A549 (cell line): ENCODE data around the gene FASTKD3.

Source experiments
- BHLHE40 ChIP-seq: IDR thresholded peaks from 2 replicates; pipeline ENCODE4 v1.6.1; 2012; ENCODE audit warnings: low read depth, low read length, inconsistent platforms
- CBX8 ChIP-seq: fragments of 200-600 bp; sonication (generic); IDR thresholded peaks from 2 replicates; pipeline ENCODE4 v1.6.1; 2016
- FOSB ChIP-seq: fragments of 250-450 bp; sonication (Bioruptor Pico); IDR thresholded peaks from 2 replicates; pipeline ENCODE4 v1.5.0; 2020; ENCODE audit warnings: mild to moderate bottlenecking, moderate library complexity
- GATA3 ChIP-seq: IDR thresholded peaks from 2 replicates; pipeline ENCODE4 v1.6.1; 2012; ENCODE audit warnings: borderline replicate concordance
- HDAC2 ChIP-seq: fragments of 200-600 bp; sonication (generic); IDR thresholded peaks from 2 replicates; pipeline ENCODE4 v1.6.1; 2016
- KDM1A ChIP-seq: fragments of 200-600 bp; sonication (generic); IDR thresholded peaks from 2 replicates; pipeline ENCODE4 v1.6.1; 2016; ENCODE audit warnings: low read depth, mild to moderate bottlenecking
- MAFK ChIP-seq: fragments of 450-650 bp; IDR thresholded peaks from 2 replicates; pipeline ENCODE4 v1.6.1; 2014; ENCODE audit not compliant: partially characterized antibody
- RFX5 ChIP-seq: fragments of 450-650 bp; IDR thresholded peaks from 2 replicates; pipeline ENCODE4 v1.7.1; 2014; ENCODE audit warnings: antibody characterized with exemption, mild to moderate bottlenecking, moderate library complexity
- ZC3H11A ChIP-seq: fragments of 450-650 bp; IDR thresholded peaks from 2 replicates; pipeline ENCODE4 v1.6.1; 2014; ENCODE audit warnings: antibody characterized with exemption, mild to moderate bottlenecking
- TF ChIP-seq, protein P1 (sequence below): fragments of >200 bp; sonication (Bioruptor Twin); formaldehyde crosslinking; IDR thresholded peaks from 3 replicates; pipeline ENCODE4 v1.5.1; 2016
- TF ChIP-seq, protein P2 (sequence below): fragments of 450-650 bp; IDR thresholded peaks from 2 replicates; pipeline ENCODE4 v1.6.1; 2014; ENCODE audit warnings: antibody characterized with exemption
- TF ChIP-seq, protein P3 (sequence below): fragments of 250-450 bp; sonication (Bioruptor Pico); IDR thresholded peaks from 2 replicates; pipeline ENCODE4 v1.5.0; 2021; ENCODE audit warnings: mild to moderate bottlenecking, moderate library complexity, borderline replicate concordance
- TF ChIP-seq, protein P4 (sequence below): fragments of 150-350 bp; IDR thresholded peaks from 2 replicates; pipeline ENCODE4 v1.6.1; 2014; ENCODE audit warnings: low read depth, mild to moderate bottlenecking, low read length

- TF ChIP-seq, protein P1, sequence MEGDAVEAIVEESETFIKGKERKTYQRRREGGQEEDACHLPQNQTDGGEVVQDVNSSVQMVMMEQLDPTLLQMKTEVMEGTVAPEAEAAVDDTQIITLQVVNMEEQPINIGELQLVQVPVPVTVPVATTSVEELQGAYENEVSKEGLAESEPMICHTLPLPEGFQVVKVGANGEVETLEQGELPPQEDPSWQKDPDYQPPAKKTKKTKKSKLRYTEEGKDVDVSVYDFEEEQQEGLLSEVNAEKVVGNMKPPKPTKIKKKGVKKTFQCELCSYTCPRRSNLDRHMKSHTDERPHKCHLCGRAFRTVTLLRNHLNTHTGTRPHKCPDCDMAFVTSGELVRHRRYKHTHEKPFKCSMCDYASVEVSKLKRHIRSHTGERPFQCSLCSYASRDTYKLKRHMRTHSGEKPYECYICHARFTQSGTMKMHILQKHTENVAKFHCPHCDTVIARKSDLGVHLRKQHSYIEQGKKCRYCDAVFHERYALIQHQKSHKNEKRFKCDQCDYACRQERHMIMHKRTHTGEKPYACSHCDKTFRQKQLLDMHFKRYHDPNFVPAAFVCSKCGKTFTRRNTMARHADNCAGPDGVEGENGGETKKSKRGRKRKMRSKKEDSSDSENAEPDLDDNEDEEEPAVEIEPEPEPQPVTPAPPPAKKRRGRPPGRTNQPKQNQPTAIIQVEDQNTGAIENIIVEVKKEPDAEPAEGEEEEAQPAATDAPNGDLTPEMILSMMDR, result no peak
- TF ChIP-seq ZC3H11A (no peak), GATA3 (no peak), FOSB (CRISPR knock-in tag) (no peak), RFX5 (no peak), MAFK (no peak), KDM1A (no peak), BHLHE40 (no peak), CBX8 (no peak), HDAC2 (no peak)
- TF ChIP-seq, protein P2, sequence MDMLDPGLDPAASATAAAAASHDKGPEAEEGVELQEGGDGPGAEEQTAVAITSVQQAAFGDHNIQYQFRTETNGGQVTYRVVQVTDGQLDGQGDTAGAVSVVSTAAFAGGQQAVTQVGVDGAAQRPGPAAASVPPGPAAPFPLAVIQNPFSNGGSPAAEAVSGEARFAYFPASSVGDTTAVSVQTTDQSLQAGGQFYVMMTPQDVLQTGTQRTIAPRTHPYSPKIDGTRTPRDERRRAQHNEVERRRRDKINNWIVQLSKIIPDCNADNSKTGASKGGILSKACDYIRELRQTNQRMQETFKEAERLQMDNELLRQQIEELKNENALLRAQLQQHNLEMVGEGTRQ, result no peak
- TF ChIP-seq, protein P3, sequence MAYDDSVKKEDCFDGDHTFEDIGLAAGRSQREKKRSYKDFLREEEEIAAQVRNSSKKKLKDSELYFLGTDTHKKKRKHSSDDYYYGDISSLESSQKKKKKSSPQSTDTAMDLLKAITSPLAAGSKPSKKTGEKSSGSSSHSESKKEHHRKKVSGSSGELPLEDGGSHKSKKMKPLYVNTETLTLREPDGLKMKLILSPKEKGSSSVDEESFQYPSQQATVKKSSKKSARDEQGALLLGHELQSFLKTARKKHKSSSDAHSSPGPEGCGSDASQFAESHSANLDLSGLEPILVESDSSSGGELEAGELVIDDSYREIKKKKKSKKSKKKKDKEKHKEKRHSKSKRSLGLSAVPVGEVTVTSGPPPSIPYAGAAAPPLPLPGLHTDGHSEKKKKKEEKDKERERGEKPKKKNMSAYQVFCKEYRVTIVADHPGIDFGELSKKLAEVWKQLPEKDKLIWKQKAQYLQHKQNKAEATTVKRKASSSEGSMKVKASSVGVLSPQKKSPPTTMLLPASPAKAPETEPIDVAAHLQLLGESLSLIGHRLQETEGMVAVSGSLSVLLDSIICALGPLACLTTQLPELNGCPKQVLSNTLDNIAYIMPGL (CRISPR knock-in tag), result no peak
- TF ChIP-seq, protein P4, sequence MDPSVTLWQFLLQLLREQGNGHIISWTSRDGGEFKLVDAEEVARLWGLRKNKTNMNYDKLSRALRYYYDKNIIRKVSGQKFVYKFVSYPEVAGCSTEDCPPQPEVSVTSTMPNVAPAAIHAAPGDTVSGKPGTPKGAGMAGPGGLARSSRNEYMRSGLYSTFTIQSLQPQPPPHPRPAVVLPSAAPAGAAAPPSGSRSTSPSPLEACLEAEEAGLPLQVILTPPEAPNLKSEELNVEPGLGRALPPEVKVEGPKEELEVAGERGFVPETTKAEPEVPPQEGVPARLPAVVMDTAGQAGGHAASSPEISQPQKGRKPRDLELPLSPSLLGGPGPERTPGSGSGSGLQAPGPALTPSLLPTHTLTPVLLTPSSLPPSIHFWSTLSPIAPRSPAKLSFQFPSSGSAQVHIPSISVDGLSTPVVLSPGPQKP, result no peak
Measured at GRCh38 chr5:7877851-7878250, 9.0 kb upstream of the FASTKD3 start.
